Keratinocyte (primary cell): ENCODE measurements around the gene LRAT. TPM values are rescaled to one million over a fixed set of nuclear protein-coding genes. Genes with fewer than 3 reads are reported as not detected.

Experiments
- DNase-seq: peaks from one replicate; pipeline ENCODE4 v3.0.0-alpha.2; 2011; ENCODE audit warnings: low read depth, missing footprints, low spot score
- FAIRE-seq: peaks from 2 replicates; lab custom pipeline; 2011; peaks lifted over from hg19 to GRCh38; lab: Jason Lieb, UNC
- H2AFZ ChIP-seq: 2 replicates; pipeline ENCODE4 v1.6.0; 2012; ENCODE audit warnings: low read length, control low read depth, inconsistent platforms; ENCODE audit not compliant: control insufficient read depth
- H3K27ac ChIP-seq: 2 replicates; pipeline ENCODE4 v1.5.1; 2011; ENCODE audit warnings: low read length; ENCODE audit not compliant: control insufficient read depth, insufficient read depth
- H3K27me3 ChIP-seq: 3 replicates; pipeline ENCODE4 v1.6.0; 2011; ENCODE audit warnings: low read length; ENCODE audit not compliant: control insufficient read depth, insufficient read depth; ENCODE audit errors: extremely low read depth
- H3K36me3 ChIP-seq, 2 experiments: 2 replicates in 1 of 2; 3 replicates in 1 of 2; pipeline ENCODE4 v1.5.1; 2011; ENCODE audit warnings: low read length in 2 of 2, mild to moderate bottlenecking in 1 of 2; ENCODE audit not compliant: control insufficient read depth in 2 of 2, insufficient read depth in 2 of 2; ENCODE audit errors: extremely low read depth in 1 of 2
- H3K4me1 ChIP-seq: 3 replicates; pipeline ENCODE4 v1.5.1; 2011; ENCODE audit warnings: low read length; ENCODE audit not compliant: control insufficient read depth, insufficient read depth; ENCODE audit errors: extremely low read depth
- H3K4me2 ChIP-seq: 3 replicates; pipeline ENCODE4 v1.6.0; 2011; ENCODE audit warnings: low read depth, low read length; ENCODE audit not compliant: control insufficient read depth, insufficient read depth; ENCODE audit errors: extremely low read depth
- H3K4me3 ChIP-seq, 3 experiments: fragments of 200-600 bp in 1 of 3; sonication (generic) in 1 of 3; 2 replicates in 2 of 3; 3 replicates in 1 of 3; pipeline ENCODE4 v1.5.1; 2011 to 2016; ENCODE audit warnings: low read length in 3 of 3, mild to moderate bottlenecking in 3 of 3, control low read depth in 2 of 3, inconsistent platforms in 1 of 3, low read depth in 1 of 3, mixed read lengths in 1 of 3, mixed run types in 1 of 3, moderate library complexity in 1 of 3; ENCODE audit not compliant: control insufficient read depth in 2 of 3, insufficient read depth in 2 of 3; ENCODE audit errors: extremely low read depth in 1 of 3
- H3K79me2 ChIP-seq: 2 replicates; pipeline ENCODE4 v1.6.0; 2012; ENCODE audit warnings: low read length; ENCODE audit not compliant: control insufficient read depth, insufficient read depth
- H3K9ac ChIP-seq: 3 replicates; pipeline ENCODE4 v1.6.0; 2011; ENCODE audit warnings: low read length; ENCODE audit not compliant: control insufficient read depth, insufficient read depth; ENCODE audit errors: extremely low read depth
- H3K9me1 ChIP-seq: 3 replicates; pipeline ENCODE4 v1.6.0; 2011; ENCODE audit warnings: low read length; ENCODE audit not compliant: control insufficient read depth, insufficient read depth; ENCODE audit errors: extremely low read depth
- H3K9me3 ChIP-seq: 2 replicates; pipeline ENCODE4 v1.5.1; 2012; ENCODE audit warnings: low read depth, low read length; ENCODE audit not compliant: control insufficient read depth
- H4K20me1 ChIP-seq: 3 replicates; pipeline ENCODE4 v1.6.0; 2011; ENCODE audit warnings: low read length; ENCODE audit not compliant: control insufficient read depth, insufficient read depth; ENCODE audit errors: extremely low read depth
- CTCF ChIP-seq, 3 experiments: IDR thresholded peaks in 1 of 3; conservative IDR thresholded peaks in 1 of 3; optimal IDR thresholded peaks in 1 of 3; 2 replicates in 2 of 3; 3 replicates in 1 of 3; pipeline versions ENCODE3 to v1.5.1; 2011; ENCODE audit warnings: low read length in 3 of 3, mild to moderate bottlenecking in 3 of 3, moderate library complexity in 2 of 3, control low read depth in 1 of 3, inconsistent platforms in 1 of 3; ENCODE audit not compliant: insufficient read depth in 2 of 3; ENCODE audit errors: extremely low read depth in 1 of 3
- EZH2 ChIP-seq: IDR thresholded peaks from one replicate; pipeline ENCODE4 v1.6.1; 2012; ENCODE audit warnings: inconsistent platforms, mild to moderate bottlenecking, low read length, moderate library complexity
- dilution Hi-C: fragments of 300-500 bp; cut with MboI; formaldehyde crosslinking; loops from one replicate; pipeline ENCODE4 v1.7.0; 2020; ENCODE audit warnings: low sequenced_read_pairs; ENCODE audit not compliant: extremely low pct_ligation_motif_present
- polyA plus RNA-seq, 5 experiments: library from polyadenylated mRNA; depleted of rRNA in 3 of 5; stranded (reverse) in 3 of 5; stranded (forward) in 1 of 5; unstranded in 1 of 5; fragments of >200 nt; gene quantifications; 1 replicate in 1 of 5; 2 replicates in 3 of 5; 3 replicates in 1 of 5; pipeline versions ENCODE4 v1.2.1 to v1.2.3, GENCODE V29; 2011 to 2012; ENCODE audit warnings: missing spikeins in 2 of 5, low read depth in 1 of 5, low replicate concordance in 1 of 5

Gene LRAT
- polyA plus RNA-seq, 1 donor (not counting 4 experiments of a cell fraction or from before 2014, with no cell fraction given) = 2.3 TPM

GRCh38 chr4:154709550-154709949 is 34.2 kb upstream of the LRAT start:
- Histone ChIP-seq H2AFZ (no peak overlapping the region), H3K27ac (no peak overlapping the region), H3K27me3 (no peaks in the 10 kb centered on the region), H3K79me2 (no peaks in the 10 kb centered on the region), H3K9me3 (no peaks in the 10 kb centered on the region), H4K20me1 (no peaks in the 10 kb centered on the region), H3K9me1 (no peaks in the 10 kb centered on the region), H3K4me3 (no peak overlapping the region), H3K4me1 (peaks cover 9% of the 10 kb centered on the region), H3K4me2 (no peak overlapping the region), H3K36me3 (no peaks in the 10 kb centered on the region), H3K9ac (no peak overlapping the region)
- no peak for TF ChIP-seq CTCF (optimal IDR thresholded peaks at IDR 0.05 in 1 of 3, IDR thresholded peaks at IDR 0.05 in 1 of 3, conservative IDR thresholded peaks at IDR 0.05 in 1 of 3; ENCODE audit: extremely low read depth in 1 of 3, insufficient read depth in 2 of 3, low read length in 3 of 3)
- TF ChIP-seq EZH2 = no peak
- FAIRE-seq (no peak), DNase-seq (no peak)
- dilution Hi-C loops = no loop called here

- H3K4me3 ChIP-seq = no peak overlapping the region
- no peaks in the 10 kb centered on the region for H3K9me3 ChIP-seq
- TF ChIP-seq EZH2 (no peak), CTCF (optimal IDR thresholded peaks at IDR 0.05 in 1 of 3, IDR thresholded peaks at IDR 0.05 in 1 of 3, conservative IDR thresholded peaks at IDR 0.05 in 1 of 3; ENCODE audit: extremely low read depth in 1 of 3, insufficient read depth in 2 of 3, low read length in 3 of 3) (no peak)
- no peaks in the 10 kb centered on the region for H3K36me3 ChIP-seq
- no peaks in the 10 kb centered on the region for H3K79me2 ChIP-seq
- H3K27ac ChIP-seq = no peak overlapping the region
- H4K20me1 ChIP-seq = no peaks in the 10 kb centered on the region
- no peak overlapping the region for H2AFZ ChIP-seq
- no peak overlapping the region for H3K4me2 ChIP-seq
- no peaks in the 10 kb centered on the region for H3K9me1 ChIP-seq
- peaks cover 9% of the 10 kb centered on the region for H3K4me1 ChIP-seq
- dilution Hi-C loops = no loop called here
- DNase-seq (no peak), FAIRE-seq (no peak)
- H3K9ac ChIP-seq = no peak overlapping the region
- no peaks in the 10 kb centered on the region for H3K27me3 ChIP-seq
These were observed 32.3 kb upstream of the LRAT start for GRCh38 chr4:154711522-154711921.
